SIG-M5 treated with dmso at 0.1 percent for 504 hours (cell line): ENCODE data around the gene GDF15.

Experiments
- DNase-seq: peaks from one replicate; lab custom pipeline; 2025; ENCODE audit not compliant: unreplicated experiment; lab: John Stamatoyannopoulos, UW

The GDF15 gene

GRCh38 chr19:18428787-18429674 lies 43.1 kb downstream of the GDF15 start:
- no peak for DNase-seq

DNA sequence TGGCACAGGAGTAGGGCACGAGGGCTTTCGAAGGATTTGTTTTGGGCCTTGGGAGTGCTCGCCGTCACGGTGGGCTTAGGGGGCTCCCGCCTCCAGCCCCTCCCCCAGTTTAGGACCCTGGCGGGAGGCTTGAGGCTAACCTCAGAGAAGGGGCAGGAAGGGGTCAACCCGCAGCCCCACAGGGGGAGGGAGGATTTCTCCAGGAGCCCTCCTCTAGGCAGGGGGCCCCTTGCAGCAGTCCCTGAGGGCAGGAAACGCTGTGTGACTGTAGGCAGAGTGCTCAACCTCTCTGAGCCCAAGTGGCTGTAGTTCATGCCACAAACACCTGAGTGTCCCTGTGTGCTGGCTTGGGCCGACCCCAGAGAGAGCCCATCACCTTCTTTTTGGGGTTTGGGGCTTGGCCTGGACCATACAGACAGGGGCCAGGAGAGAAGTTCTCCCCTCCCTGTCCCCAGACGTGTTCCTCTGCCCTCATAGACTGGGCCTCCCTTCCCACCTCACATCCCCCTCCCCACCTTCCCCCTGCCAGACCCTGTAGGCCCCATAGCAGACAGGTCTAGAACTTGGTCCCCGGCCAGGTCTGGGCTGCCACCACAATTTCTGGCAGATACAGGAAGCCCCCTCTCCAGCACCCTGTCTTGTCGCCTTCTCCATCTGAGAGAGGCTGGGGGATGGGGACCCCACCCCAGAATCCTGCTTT lies 43.9 kb downstream of the GDF15 start:
- DNase-seq: no peak

GRCh38 chr19:18430417-18431144 lies 44.6 kb downstream of the GDF15 start:
- no peak for DNase-seq

- no peak for DNase-seq
These were observed 45.6 kb downstream of the GDF15 start for GRCh38 chr19:18431351-18432197.

GRCh38 chr19:18432275-18433014 lies 46.5 kb downstream of the GDF15 start:
- DNase-seq: no peak

GRCh38 chr19:18433015-18433691 lies 47.2 kb downstream of the GDF15 start:
- no peak for DNase-seq

- DNase-seq: no peak
These were observed 47.9 kb downstream of the GDF15 start for GRCh38 chr19:18433735-18434398.

- DNase-seq: no peak
These were observed 48.6 kb downstream of the GDF15 start for GRCh38 chr19:18434411-18435175.

DNA sequence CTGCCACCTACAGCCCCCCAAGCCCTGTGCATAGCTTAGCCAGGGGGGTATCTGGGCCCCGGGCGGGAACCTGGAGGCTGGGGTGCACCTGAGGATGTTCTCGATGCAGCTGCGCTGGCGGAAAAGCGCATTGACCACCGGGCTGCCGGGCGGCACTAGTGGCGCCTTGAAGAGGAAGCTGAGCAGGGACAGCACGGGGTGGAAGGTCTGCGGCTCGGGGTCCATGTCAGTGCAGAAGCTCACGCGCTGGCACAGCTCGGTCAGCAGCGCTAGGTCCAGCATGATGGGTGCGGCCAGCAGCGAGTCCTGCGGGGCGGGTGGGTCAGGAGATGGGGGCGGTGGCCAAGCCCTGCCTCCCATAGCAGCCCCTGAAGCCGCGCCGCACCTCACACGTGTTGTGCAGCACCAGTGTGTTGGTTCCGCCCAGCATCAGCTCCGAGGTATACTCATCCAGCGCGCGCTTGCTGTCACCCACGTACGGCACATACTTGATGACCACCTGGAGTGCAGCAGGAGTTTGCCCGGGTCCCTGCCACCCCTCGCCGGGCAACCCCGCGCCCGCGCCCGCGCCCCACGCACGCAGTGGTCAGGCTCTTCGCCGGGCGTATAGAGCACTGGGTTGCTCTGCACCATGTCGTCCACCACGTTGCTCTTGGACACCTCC lies 49.4 kb downstream of the GDF15 start:
- DNase-seq: no peak

DNA sequence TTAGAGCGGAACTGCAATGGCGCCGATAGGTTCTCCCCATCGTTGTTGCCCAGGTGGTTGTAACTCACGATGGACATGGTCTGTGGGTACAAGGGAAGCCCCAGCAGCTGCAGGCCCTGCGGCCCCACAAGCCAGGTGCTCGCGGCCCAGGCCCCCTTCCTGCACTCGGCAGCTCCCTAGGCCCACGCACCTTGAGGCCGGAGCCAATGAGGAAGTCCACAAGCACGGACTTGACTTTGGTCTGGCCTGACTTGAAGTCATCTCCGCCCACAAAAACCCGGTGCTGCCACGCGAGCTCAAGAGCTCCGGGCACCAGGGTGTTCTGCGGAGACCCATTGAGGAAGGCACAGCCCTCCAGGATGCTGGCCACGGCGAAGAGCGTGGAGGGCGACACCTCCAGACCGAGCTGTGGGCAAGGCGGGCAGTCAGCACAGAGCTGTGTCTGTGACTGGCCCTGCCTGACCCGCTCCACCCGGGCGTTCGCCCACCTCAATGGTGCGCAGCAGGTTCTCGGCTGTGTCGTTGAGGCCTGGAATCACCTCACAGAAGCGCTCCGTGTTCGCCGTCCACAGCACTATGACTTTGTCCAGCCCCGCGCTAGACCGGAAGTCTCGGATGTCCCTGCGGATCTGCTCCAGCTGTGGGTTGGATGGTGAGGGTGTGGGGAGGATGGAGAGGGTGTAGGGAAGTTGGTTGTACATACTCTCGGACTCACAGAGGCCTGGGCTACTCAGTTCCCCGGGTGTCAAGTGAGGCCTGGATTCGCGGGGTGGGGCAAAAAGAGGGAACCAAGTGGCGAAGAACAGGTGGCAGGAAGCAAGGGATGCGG lies 50.1 kb downstream of the GDF15 start:
- no peak for DNase-seq

- peak; percentile 57 for DNase-seq
These were observed 50.9 kb downstream of the GDF15 start for GRCh38 chr19:18436671-18437490.

DNA sequence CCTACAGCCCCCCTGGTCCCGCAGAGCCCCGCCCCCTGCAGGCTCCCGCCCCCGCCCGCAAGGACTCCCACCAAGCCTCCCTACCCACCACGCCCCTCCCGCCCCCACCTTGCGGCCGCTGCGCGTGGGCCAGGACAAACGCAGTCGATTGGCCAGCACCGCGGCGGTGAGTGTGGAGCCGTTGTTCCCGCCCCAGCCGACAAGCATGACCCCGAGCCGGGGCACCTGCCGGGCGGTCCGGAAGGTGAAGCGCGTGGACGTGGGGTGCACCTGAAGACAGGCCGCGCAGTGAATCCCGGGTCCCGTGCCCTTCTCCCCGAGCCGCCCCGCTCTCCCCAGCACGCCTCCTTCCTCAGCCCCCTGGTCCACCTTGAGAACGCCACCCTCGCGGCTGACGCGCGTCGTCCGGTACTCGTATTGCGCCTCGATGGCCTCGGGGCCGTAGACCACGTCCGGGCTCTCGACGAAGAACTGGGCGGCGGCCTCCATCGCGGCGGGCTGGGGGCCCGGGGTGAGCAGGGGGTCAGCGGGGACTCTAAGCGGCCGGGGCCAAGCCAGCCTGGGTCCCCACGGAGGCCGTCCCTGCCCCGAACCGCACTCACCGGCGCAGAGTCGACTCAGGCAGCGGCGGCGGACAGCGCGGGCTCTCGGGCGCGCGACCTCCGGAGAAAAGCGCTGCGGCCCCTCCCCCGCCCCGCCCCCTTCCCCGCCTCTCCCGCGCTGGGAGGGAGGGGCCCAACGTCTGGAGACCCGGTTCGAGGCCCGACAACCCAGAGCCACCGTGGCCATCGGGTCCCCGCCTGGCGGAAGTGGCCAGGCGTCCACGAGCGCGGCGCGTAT lies 51.8 kb downstream of the GDF15 start, which contains the start of gene ISYNA1:
Gene ISYNA1 (minus strand): TSS at position 643 of the 840 bp plus-strand sequence. CDS start 154 bp downstream, at position 489.
- DNase-seq: no peak

DNA sequence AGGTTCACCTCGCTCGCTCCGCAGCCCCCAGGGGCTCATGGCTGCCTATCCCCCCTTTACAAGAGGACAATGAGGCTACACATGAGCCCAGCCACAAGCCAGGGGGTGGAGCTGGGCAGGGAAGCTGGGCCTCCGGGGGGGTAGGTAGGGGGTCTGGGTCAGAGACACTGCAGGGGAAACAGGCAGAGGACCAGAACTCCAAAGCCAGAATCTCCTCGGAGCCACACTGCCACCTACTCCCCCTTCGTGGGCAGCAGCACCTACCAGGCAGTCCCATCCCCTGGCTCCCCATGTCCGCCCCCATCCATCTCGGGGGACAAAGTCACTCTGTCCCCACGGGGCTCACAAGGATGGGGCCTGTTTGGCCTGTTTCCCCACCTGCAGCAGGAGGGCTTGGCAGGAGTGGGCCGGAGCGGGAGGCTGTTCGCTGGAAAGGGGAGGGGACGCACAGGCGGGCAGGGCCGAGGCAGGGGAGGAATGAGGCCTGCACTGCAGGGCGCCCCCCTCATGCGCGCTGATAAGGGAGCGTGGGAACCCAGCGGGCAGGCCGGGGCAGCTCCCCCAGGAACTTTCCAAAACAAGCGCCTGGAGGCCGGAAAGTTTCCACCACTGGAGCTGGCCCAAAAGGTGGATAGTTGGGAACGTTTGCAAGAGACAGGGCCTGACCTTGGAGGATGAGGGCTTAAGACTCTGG lies 52.5 kb downstream of the GDF15 start:
- DNase-seq: no peak
